Esophagus muscularis mucosa (tissue), 4 donors: ENCODE results near the gene KRTAP3-3.

Source experiments
- EP300 ChIP-seq: sonication (generic); formaldehyde crosslinking; IDR thresholded peaks from one replicate; pipeline ENCODE4 v1.6.1; 2017; ENCODE audit warnings: antibody characterized with exemption
- POLR2A ChIP-seq: fragments of 450-650 bp; IDR thresholded peaks from one replicate; pipeline ENCODE4 v1.6.1; 2017; ENCODE audit warnings: antibody characterized with exemption, moderate library complexity, mild to moderate bottlenecking, low read depth
- TF ChIP-seq, protein P1 (sequence below), 3 experiments: fragments of 200-600 bp in 2 of 3; fragments of 450-650 bp in 1 of 3; sonication (generic) in 2 of 3; IDR thresholded peaks; one replicate each; pipeline ENCODE4 v1.5.1; 2017 to 2019; ENCODE audit warnings: antibody characterized with exemption in 3 of 3, mild to moderate bottlenecking in 2 of 3, moderate library complexity in 1 of 3

DNA sequence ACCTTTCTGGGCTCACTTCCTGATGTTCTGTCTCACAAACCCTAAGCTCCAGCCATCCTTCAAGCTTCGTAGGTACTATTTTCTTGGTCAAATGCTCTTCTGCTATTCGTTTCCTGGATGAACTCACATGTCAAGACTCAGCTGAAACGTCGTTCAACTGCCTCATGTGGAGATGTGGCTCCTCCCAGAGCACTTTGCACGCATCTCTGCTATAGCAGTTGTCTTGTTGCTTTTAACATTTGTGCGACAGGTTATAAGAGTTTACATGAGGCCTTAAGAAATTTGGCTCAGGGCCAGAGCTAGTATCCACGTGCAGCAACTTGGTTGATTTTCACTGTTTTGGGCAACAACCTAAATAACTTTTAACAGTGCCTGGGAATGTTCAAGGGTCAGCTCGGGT lies 7.0 kb downstream of the KRTAP3-3 start:
- TF ChIP-seq, protein P1, sequence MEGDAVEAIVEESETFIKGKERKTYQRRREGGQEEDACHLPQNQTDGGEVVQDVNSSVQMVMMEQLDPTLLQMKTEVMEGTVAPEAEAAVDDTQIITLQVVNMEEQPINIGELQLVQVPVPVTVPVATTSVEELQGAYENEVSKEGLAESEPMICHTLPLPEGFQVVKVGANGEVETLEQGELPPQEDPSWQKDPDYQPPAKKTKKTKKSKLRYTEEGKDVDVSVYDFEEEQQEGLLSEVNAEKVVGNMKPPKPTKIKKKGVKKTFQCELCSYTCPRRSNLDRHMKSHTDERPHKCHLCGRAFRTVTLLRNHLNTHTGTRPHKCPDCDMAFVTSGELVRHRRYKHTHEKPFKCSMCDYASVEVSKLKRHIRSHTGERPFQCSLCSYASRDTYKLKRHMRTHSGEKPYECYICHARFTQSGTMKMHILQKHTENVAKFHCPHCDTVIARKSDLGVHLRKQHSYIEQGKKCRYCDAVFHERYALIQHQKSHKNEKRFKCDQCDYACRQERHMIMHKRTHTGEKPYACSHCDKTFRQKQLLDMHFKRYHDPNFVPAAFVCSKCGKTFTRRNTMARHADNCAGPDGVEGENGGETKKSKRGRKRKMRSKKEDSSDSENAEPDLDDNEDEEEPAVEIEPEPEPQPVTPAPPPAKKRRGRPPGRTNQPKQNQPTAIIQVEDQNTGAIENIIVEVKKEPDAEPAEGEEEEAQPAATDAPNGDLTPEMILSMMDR (IDR thresholded peaks at IDR 0.05), result no peak
- no peak for TF ChIP-seq POLR2A
- no peak for TF ChIP-seq EP300
